NCI-H446 treated with DMSO at 0.1 percent for 48 hours (cell line): ENCODE data around the gene MYL11.

Experiments
- DNase-seq: peaks from one replicate; lab custom pipeline; 2025; lab: John Stamatoyannopoulos, UW

Gene MYL11

DNA sequence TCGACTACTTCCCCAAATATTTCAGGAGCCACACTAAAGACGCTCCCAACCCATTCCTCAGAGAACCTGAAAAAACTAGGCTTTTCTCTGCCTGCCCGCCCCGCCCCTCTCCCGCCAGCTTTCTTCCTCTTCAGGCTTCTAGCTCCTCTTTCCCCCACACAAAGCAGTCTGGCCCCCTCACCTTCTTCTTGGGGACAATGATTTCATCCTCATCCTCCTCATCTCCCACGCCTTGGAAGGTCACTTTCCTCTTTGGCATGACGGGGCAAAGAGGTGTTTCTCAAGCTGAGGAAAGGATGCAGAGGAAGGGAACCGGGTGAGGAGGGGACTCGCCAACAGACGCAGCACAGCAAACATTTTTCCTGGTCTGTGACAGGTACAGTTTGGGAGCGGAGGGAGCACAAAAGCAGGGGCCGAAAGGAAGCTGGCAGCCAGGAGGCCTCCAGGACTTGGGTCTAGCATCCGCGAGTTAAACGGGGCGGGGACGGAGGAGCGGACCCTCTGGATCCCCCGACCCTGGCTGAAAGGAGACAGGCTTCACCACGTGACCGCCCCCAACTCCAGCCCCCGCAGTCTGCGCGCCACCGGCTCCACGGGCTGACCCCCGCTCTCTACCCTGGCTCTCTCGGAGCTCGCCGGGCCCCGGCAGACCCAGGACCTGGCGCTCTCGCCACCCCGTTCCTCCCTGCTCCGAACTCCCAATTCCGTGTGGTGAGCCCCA, 20.0 kb upstream of the MYL11 start:
- no peak for DNase-seq

DNA sequence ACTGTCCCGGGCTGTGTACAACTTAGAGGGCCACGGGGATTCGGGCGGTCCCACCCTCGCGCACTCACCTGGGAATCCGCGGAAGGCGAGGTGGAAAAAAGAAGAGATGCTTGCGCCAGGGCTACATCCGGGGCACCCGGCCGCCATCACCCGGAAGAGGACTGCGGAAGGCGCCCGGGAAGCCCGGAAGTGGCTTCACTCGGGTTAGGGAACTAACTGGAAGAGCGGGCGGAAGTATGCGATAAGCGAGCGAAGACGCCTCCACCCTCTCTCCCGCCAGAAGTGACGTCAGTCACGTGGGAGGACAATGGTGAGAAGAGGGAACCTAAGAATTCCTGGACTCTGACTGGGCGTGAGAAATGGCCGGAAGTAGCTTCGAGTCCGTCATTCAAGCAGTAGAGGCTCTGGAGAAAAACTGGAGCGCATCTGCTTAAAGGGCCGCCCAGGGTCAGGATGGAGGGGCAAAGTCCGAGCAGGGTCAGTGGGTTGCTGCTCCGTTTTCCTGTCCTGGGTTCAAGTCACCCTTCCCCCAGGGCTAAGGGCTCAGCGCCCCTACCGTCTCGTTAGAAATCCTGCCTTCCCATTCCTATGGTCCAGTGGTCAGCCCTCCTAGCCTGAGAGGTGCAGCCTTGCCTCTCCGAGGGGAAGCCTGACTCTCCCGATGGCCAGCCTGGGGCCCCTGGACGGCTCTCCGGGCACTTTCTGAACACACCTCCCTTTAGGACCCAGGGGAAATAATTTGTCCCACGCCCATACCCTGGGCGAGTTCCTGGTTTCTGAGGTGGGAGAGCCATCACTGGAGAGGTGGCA, 19.3 kb upstream of the MYL11 start, which contains the start of gene CD2BP2:
CD2BP2 (minus strand) TSS at position 165 of the 810 bp plus-strand sequence. CDS start 627 bp downstream, outside the sequence.
- peak; percentile 97 for DNase-seq

DNA sequence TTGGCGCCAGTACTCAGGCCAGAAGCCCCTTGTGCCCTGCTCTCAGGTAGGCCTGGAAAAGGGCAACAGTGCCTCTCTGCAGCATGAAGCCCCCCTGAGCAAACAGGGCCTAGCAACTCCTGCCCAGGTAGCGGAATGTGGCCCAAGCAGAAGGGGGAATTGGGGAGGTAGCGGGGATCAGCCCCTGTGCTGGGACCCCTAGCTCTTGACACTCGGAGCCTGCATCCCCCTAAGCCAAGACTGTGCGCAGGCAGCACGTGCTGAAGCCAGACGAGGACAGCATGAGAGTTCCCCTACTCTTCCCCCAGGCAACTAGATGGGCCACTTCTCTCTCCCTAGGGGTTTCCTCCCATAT, 18.7 kb upstream of the MYL11 start:
- DNase-seq, result no peak

DNA sequence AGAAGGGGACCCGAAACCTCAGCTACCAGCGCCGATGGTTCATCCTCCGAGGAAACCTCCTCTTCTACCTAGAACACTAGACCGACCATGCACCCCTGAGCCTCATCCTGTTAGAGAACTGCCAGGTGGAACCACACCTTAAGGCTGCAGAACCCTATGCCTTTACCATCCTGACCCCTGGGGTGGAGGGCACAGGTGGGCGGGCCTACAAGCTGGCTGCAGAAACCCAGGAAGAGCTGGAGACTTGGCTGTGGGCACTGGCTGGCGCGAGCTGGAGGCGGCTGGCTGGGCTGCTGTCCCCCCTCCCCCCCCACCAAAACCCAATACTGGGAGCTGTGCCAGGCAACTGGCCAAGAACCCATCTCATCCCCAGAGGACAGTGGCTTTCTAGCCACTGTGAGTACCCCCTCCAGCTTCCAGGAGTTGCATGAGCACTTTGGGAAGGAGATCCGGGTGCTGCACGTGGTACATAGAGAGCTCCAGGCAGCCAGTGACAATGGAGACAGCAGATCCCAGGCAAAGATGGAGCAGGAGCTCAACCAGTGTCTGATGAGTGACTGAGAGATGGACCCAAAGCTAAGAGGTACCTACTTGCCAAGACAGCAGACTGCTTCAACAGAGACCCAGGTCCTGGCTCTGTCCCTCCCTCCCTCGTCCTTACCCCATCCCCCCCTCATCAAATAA, 18.1 kb upstream of the MYL11 start:
- no peak for DNase-seq

DNA sequence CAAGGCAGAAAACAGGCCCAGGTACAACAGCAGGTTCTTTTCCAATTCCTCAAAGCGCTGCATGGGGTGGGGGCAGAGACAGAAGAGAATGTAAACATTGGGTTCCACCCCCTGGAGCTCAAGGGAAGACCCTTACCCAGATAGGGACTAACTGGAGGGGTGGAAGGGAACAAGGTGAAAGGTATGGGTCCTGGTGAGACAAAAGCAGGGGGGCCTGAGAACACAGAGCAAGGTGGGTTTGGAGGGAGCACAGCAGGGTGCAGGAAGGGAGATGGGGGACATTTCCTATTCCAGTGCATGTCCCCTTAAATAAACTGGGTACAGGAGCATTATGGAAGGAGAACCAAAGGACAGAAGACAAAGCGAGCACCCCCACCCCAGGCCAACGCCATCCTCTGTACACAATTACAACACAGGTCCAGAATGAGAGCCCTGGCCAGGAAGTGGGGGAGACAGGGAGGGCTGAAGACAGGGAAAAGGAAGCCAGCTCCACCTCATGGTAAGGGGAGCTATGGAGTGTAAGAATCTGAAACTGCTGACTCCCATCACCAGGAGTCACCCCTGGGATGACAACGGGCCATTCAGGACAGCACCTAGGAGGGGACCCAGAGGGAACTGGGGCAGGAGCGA, 17.4 kb upstream of the MYL11 start:
- DNase-seq, result no peak

DNA sequence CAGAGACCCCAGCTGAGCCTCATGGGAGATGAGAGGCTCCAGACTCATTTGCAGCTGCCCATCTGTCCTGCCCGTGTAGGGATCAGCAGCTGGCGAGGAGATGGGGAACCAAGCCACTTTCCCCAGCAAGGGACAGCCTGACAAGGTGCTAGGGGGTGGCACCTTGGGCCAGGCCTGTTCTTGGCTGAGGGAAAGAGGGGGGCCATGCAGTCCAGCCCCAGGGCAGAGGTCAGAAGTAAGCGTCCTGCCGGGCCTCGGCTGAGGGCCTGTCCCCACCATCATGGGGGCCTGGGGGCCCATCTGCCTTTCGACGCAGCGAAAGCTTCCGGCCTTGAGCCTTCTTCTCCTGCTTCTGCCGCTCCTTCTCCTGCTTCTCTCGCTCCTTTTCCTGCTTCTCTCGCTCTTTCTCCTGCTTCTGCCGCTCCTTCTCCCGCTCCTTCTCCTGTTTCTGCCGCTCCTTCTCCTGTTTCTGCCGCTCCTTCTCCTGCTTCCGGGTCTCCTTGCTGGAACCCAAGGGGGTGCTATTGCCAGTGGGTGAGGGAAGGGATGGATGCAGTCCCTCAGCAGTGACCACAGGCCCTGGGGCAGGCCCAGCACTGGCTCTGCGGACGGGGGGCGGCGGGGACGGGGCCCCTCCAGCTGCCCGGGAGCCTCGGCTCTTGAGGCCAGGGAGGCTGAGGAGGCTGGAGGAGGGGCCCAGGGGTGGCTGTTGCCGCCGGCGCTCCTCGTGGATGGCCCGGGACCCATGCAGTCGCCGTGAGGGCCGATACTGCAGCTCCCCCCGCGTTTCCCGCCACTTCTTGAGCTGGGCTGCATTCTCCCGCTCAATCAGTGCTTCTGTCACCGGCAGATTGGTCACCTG, 16.7 kb upstream of the MYL11 start:
- DNase-seq, result no peak

DNA sequence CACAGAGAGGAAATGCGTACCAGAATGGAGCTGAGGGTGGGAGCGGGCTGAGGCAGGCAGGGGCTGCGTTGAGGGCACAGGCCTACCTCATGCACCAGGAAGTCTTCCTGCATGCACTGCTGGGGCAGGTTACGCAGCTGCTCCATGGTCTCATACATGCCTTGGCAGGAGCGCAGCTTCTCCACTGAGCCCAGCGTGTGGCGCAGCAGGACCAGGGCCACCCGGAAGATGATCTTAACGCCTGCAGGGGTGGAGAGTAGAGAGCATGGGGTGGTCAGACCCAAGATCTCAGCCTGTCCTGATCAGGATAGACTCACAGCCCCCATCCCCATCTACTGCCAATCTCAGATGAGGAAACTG, 16.0 kb upstream of the MYL11 start:
- no peak for DNase-seq

DNA sequence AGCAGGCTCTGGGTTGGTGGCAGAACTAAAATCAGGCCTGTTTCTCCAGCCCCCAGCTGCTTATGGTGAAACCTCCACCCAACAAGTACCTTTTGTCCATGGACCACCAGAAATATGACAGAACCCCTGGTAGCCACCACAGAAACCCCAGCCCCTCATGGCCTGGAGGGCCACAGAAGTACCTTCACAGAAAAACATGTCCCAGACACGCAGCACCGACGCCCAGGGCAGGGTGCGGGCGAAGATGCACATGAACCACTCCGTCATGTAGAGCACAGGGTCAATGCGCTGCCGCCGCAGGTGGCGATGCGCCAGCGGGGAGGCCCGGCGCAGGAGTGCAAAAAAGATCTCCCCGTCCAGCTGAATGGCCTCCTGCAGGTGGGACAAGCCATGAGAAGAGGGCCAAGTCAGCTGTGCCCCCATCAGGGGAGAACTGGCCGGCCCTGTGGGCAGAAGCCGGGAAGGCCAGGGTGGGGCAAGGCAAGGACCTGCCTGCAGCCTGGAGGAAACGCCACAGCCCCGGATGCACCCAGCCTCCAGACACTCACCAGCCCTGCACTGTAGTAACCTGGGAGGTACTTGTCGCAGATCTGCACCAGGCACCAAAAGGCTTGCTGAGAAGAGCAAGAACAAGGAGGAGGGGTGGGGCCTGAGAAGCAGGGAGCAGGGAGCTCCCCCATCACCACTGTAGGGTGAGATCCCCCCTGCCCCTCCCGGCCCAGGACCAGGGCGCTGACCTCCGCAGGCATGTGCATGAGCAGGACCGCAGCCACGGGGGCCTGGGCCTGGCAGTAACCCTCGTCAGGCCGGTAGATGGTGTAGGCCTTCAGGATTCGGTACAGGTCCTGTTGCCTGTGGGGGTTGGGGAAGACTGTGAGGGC, 15.4 kb upstream of the MYL11 start:
- DNase-seq, result no peak

DNA sequence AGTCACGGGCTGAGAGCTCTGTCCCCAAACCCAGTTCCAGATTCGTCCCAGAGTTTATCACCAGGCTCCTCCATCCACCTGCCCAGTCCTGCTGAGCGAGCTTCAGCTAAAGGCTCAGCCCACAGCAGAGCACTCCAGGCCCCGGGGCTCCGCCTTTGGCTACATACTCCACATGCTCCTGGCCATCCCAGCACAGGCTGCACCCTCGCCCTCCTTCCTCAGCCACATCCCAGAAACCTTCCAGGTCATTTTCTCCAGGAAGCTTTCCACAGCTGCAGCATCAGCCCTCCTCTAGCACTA, 14.8 kb upstream of the MYL11 start:
- DNase-seq, result no peak

DNA sequence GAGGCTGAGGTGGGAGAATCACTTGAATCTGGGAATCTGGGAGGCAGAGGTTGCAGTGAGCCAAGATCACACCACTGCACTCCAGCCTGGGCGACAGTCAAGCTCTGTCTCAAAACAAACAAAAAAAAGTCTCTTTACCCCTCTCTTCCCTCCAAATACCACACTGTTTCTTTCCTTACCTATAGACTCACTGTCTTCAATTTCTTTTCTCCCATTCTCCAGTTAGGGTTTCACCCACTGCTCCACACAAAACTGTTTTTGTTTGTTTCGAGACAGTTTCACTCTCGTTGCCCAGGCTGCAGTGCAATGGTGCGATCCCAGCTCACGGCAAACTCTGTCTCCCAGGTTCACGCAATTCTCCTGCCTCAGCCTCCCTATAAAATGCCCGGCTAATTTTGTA, 13.4 kb upstream of the MYL11 start:
- DNase-seq, result no peak

DNA sequence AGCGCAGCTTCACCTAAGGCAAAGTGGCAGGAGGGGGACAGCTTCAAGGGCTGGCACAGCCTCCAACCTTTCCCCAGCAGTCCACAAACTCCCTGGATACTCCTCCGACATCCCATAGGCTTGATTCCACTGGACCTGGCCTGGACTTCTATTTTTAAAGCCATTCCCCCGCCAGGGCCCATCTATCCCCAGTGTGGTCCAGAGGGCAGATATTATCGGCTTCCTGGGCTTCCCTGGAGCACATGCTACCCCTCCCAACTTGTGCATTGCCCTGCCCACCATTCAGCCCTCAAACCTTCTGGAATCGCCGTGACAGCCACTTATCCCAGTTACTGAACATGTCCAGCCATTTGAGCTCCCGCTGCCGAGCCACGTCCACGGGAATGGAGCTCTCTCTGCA, 9.4 kb upstream of the MYL11 start:
- DNase-seq, result no peak

DNA sequence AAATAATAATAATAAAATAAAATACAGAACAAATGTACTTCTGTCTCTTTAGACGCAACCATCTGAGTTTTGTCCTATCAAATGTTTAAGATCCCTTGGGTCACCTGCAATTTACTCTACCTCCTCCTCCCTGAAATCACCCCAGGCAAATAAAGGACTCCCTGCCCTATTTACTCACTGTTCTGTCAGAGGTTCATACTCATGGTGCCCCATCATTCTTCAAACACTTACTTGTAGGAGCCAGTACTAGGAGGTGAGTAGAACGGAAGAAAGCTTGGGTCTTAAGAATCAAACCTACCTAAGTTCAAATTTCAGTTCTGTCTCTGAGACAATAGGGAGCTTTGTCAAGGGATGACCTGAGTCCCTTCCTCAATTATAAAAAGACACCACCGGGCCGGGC, 8.1 kb upstream of the MYL11 start:
- DNase-seq, result no peak

DNA sequence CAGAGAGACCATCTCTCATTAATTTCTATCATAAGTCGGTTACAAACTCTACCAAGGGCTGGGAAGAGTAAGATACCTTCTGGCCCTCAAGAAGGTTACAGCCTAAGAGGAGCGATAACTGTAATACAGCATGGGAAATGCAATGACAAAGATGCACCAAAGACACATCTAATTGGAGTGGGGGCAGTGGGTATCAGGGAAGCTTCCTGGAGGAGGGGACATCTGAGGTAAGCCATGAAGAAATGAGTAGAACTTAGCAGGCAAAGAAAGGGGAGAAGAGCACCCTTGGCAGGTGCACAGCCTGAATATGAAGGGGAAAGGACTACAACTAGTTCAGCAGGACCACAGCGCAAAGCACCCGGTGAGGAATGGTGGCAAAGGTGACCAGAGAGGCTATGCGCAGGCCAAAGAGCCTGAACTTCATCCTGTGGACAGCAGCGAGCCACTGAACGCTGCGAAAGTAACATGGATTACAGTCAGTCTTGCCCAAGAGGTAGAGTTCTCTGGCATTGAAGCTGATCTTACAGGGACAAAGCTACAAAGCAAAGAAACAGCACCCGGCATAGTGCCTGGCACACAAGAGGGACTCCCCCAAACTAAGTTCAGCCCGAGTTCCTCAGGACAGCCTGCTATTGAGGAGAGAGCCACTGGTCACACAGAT, 7.1 kb upstream of the MYL11 start:
- DNase-seq, result no peak

DNA sequence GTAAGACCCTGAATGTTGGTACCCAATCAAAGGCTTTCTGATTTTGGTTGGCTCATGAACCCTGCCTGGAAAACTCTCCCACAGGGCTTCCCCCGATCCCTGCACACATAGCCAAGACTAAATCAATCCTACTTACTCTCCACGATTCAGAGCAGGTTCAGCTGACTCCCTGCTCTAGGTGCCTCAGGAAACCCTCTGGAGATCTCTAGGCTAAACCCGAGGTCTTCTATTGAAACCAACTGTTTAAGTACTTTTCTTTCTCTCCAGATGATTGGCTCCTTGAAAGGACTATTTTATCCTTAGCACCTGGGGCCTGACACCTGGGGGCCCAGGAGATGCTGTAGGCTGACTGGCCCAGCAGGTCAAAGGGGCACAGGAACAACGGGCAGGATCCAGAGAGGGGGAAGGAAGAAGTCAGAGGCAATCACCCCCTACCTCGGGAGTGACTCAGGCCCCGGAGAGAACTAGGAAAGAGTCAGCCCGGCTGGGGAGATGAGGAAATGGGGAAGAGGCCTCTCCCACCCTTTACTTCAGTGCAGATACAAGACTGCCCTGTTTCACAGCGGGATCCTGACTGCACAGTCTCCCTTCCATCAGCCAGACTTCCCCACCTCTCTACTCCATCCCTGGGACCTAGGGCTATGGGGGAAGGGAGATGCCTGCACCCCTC, 6.3 kb upstream of the MYL11 start:
- DNase-seq, result no peak

DNA sequence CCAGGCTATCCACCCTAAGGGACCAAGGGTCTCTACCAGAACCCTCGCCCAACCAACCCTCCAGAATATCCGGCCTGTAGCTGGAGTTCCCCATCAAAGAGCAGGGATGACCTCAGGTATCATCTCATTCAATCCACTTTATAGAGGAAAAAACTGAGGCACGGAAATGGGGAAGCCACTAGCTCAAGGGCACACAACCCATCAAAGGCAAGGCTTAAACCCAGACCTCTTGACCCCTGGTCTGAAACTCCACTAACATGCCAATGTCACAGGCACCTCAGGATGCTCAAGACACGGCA, 5.9 kb upstream of the MYL11 start:
- no peak for DNase-seq

DNA sequence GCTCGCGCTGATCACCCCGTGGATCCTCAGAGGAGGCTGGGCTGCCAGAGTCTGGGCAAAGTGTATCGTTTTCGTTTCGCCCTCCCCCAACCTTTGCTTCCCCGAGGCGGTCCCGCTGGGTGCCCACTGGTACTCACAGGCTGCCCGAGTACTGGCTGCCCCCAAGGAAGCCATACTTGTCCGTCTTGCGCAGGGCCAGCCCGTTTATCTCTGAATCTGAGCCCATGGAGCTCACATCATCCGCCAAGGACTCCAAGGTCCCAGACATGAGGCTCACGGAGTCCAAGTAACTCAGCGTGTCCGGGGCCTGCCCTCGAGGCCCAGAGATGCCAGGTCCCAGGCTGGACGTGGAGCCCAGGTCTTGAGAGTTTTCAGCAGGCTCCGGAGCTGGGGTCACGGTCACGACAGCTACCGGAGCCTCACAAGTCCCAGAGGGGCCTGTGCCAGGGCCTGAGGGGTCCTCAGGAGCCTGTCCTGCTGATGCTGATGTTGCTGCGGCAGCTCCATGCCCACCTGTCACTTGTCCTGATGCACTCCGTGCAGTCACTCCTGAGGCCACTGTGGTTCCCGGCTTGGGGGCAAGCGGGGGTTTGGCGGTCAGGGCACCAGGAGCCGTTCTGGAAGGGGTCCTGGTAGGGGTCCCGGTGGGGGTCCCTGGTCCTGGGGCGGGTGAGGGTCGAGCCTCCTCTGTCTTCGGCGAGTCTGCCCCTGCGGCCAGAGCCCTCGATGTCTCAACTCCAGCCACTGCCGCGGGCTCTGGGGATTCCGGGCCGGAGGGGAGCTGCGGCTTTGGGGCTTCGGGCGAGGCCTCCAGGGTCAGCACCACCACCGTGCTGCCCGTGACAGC, 5.3 kb upstream of the MYL11 start:
- no peak for DNase-seq

DNA sequence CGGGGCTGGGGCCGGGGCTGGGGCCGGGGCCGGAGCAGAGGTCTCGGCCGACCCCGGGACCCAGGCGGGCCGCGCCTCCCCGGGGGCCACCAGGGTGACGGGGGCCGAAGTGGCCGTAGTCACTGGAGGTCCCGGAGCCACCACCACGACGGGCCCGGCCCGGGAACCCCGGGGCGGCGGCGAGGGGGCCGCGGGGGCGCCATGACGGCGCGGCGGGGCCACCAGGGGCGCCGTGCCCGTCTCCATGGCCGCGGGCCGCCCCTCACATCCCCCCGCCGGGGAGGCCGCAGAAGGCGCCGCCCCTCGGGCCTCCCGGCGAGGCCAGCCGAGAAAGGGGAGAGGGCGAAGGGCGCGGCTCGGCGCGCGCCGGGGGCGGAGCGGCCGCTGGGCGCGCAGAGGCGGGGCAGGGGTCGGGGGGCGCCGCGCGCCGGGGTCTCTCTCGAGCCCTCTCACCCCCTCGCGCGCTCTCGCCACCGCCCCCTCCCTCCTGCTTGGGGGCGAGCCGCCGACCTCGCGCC, 4.6 kb upstream of the MYL11 start:
- DNase-seq, result no peak

DNA sequence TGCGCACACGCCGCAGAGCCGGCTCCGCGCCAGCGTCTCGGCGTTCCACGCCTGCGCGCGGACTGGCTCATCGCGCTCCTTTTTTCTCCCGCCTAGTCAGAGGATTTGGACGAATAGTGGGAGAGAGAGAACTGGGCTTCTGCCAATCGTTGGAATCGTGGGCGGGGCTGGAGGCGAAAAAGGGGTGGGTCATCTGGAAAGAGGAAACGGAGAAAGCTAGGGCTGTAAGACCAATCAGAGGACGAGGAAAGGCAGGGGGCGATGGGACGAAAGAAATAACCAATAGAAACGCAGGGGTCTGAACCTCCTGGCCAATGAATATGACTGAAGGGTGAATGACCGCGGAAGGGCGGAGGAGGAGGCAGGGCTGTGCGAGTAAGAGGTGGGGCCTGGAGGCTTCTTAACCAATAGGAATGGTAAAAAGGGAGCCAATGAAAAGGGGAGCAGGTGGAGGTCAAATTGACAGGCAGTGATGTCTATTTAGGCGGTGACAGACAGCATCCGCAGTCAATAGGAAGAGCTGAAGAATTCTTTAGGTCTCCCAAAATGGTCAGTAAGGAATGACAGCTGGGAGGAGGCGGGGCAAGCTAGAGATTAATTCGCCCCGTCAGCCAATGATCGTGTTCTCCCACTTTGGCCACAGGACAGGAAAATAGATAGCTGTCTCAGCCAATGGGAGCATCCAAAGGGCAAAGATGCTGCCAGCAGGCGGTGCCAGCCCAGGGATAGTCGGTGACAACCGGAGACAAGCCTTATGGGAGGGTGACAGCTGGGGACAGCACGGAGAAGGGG, 4.0 kb upstream of the MYL11 start, which contains the start of gene TBC1D10B:
TBC1D10B (minus strand) TSS at position 39 of the 792 bp plus-strand sequence. CDS start 311 bp downstream, outside the sequence.
- peak; percentile 100 for DNase-seq
